Vagina (tissue), 2 donors: ENCODE results near the gene VIPR2.

ENCODE experiments used
- POLR2A ChIP-seq, 2 donors: fragments of 450-650 bp; IDR thresholded peaks; one replicate each; pipeline ENCODE4 v1.6.1; 2017; ENCODE audit warnings: antibody characterized with exemption in 2 of 2, mild to moderate bottlenecking in 2 of 2, moderate library complexity in 2 of 2
- POLR2AphosphoS5 ChIP-seq, 2 donors: sonication (generic); formaldehyde crosslinking; IDR thresholded peaks; one replicate each; pipeline ENCODE4 v1.9.0; 2017; ENCODE audit warnings: antibody characterized with exemption in 2 of 2, mild to moderate bottlenecking in 2 of 2, low read depth in 1 of 2; ENCODE audit not compliant: insufficient read depth in 1 of 2
- TF ChIP-seq, protein P1 (sequence below), 3 experiments: fragments of 450-650 bp in 2 of 3; fragments of 200-600 bp in 1 of 3; sonication (generic) in 1 of 3; IDR thresholded peaks; one replicate each; pipeline ENCODE4 v1.5.1; 2017 to 2019; ENCODE audit warnings: antibody characterized with exemption in 3 of 3, mild to moderate bottlenecking in 2 of 3, moderate library complexity in 2 of 3

GRCh38 chr7:159076333-159076732, 68.3 kb downstream of the VIPR2 start:
- TF ChIP-seq POLR2A (IDR thresholded peaks at IDR 0.05) = no peak
- TF ChIP-seq, protein P1, sequence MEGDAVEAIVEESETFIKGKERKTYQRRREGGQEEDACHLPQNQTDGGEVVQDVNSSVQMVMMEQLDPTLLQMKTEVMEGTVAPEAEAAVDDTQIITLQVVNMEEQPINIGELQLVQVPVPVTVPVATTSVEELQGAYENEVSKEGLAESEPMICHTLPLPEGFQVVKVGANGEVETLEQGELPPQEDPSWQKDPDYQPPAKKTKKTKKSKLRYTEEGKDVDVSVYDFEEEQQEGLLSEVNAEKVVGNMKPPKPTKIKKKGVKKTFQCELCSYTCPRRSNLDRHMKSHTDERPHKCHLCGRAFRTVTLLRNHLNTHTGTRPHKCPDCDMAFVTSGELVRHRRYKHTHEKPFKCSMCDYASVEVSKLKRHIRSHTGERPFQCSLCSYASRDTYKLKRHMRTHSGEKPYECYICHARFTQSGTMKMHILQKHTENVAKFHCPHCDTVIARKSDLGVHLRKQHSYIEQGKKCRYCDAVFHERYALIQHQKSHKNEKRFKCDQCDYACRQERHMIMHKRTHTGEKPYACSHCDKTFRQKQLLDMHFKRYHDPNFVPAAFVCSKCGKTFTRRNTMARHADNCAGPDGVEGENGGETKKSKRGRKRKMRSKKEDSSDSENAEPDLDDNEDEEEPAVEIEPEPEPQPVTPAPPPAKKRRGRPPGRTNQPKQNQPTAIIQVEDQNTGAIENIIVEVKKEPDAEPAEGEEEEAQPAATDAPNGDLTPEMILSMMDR (IDR thresholded peaks at IDR 0.05) = no peak
- no peak for TF ChIP-seq POLR2AphosphoS5 (IDR thresholded peaks at IDR 0.05; ENCODE audit: insufficient read depth in 1 of 2, low read depth in 1 of 2)
